Brain microvascular endothelial cell (primary cell): ENCODE measurements around the gene CHRNA1.

Experiments
- DNase-seq: peaks from one replicate; pipeline ENCODE4 v3.0.0-alpha.2; 2020
- H3K27ac ChIP-seq: fragments of 250-450 bp; sonication (Bioruptor Pico); 2 replicates; pipeline ENCODE4 v1.5.1; 2020; ENCODE audit warnings: mild to moderate bottlenecking, moderate library complexity
- H3K27me3 ChIP-seq: fragments of 250-450 bp; sonication (Bioruptor Pico); replicated peaks from 2 replicates; pipeline ENCODE4 v1.5.1; 2020; ENCODE audit warnings: mild to moderate bottlenecking
- H3K36me3 ChIP-seq: fragments of 250-450 bp; sonication (Bioruptor Pico); replicated peaks from 2 replicates; pipeline ENCODE4 v1.5.1; 2020; ENCODE audit warnings: mild to moderate bottlenecking
- H3K4me3 ChIP-seq: 2 replicates; pipeline ENCODE4 v1.5.1; 2011; ENCODE audit warnings: low read depth, mild to moderate bottlenecking, control low read depth, low read length, moderate library complexity
- in situ Hi-C: cut with HindIII; loops from 2 replicates; pipeline ENCODE4 v1.10.0; 2017; ENCODE audit warnings: low sequenced_read_pairs, low pct_ligation_motif_present
- TF ChIP-seq, protein P1 (sequence below): IDR thresholded peaks from 2 replicates; pipeline ENCODE4 v1.5.1; 2011; ENCODE audit warnings: low read depth, mild to moderate bottlenecking, moderate library complexity, low read length, control low read depth, inconsistent platforms; ENCODE audit errors: missing control alignments

Gene CHRNA1

DNA sequence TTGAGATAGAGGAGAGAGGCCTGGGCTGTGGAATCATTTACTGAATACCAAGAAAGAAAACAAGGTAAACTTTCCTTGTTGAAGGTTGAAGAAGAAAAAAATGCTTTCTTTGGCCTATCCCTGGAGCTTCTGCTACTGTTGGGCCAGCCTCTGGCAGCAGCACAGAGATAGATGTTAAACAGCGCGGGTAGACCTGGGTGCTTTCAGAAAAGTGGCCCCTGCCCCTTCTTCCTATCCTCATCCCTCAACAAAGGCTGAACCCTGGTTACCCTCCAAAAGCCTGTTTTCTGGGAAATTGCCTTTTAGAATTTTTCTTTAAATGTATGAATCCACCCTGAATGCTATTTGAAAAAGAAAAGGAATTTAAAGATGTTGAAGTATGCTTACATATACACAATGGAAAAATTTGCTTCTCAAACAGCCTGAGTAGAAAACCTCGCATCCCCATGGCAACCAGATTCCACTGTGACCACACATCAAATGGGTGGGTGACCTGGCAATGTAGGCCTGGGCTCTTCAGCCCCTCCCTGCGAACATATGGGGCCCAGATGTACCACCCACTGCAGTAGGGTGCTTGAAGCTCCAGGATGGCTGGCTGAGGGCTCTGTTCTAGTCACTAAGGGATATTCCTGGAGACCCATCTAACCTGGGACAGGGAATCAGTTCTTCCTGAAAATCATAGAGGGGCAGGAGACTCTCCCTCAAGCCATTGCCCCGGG is 23.4 kb upstream of the CHRNA1 start:
- in situ Hi-C loops: no loop called here
- Histone ChIP-seq H3K27ac (peak overlapping the region; percentile 85), H3K27me3 (no peaks in the 10 kb centered on the region), H3K4me3 (no peak overlapping the region), H3K36me3 (no peaks in the 10 kb centered on the region)
- TF ChIP-seq, protein P1, sequence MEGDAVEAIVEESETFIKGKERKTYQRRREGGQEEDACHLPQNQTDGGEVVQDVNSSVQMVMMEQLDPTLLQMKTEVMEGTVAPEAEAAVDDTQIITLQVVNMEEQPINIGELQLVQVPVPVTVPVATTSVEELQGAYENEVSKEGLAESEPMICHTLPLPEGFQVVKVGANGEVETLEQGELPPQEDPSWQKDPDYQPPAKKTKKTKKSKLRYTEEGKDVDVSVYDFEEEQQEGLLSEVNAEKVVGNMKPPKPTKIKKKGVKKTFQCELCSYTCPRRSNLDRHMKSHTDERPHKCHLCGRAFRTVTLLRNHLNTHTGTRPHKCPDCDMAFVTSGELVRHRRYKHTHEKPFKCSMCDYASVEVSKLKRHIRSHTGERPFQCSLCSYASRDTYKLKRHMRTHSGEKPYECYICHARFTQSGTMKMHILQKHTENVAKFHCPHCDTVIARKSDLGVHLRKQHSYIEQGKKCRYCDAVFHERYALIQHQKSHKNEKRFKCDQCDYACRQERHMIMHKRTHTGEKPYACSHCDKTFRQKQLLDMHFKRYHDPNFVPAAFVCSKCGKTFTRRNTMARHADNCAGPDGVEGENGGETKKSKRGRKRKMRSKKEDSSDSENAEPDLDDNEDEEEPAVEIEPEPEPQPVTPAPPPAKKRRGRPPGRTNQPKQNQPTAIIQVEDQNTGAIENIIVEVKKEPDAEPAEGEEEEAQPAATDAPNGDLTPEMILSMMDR: no peak
- peak; percentile 96 for DNase-seq

DNA sequence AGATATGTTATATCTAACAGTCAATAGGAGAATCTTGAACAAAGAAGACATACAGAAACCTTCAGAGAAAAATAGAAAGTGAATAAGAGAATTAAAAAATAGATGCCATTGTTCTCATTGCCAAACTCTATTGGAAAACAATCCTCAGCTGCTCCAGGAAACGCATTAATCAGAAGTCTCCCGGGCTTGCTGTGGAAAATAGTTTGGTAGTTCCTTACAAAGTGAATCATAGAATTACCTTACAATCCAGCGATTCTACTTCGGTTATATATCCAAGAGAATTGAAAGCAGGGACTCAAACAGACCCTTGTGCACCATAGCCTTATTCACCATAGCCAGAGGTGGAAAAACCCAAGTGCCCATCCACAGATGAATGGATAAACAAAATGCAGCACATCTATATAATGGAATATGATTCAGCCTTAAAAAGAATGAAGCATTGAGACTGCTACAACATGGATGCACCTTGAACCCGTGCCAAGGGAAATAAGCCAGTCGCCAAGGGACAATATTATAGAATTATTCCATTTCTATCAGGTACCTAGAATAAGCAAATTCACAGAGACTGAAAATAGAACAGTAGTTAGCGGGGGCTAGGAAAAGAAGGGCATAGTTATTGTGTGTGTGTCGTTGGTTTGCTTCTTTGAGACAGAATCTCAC is 21.9 kb upstream of the CHRNA1 start:
- in situ Hi-C loops: no loop called here
- Histone ChIP-seq H3K27ac (no peak overlapping the region), H3K4me3 (no peak overlapping the region), H3K27me3 (no peaks in the 10 kb centered on the region), H3K36me3 (no peaks in the 10 kb centered on the region)
- no peak for DNase-seq
- TF ChIP-seq, protein P1: no peak

DNA sequence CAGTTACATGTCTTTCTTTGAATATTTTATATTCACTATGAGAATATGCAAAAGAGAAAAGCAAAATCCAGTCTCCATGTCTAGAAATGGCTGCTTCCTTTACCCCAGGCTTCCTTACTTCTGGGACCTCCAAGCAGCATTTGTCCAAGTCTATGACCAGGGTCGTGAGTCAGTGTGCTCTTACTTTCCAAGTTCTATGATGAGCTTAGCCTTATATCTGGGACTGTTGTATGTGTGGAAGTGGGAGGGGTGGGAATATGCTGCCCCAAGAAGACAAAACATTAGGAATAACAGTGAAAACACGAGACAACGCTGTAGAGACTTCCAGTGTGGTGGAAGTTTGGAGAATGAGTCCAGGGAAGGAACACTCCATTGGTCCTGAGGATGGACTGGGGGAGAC is 21.2 kb upstream of the CHRNA1 start:
- H3K36me3 ChIP-seq: no peaks in the 10 kb centered on the region
- no peak for DNase-seq
- TF ChIP-seq, protein P1: no peak
- no peak overlapping the region for H3K27ac ChIP-seq
- no peak overlapping the region for H3K4me3 ChIP-seq
- in situ Hi-C loops: no loop called here
- no peaks in the 10 kb centered on the region for H3K27me3 ChIP-seq

DNA sequence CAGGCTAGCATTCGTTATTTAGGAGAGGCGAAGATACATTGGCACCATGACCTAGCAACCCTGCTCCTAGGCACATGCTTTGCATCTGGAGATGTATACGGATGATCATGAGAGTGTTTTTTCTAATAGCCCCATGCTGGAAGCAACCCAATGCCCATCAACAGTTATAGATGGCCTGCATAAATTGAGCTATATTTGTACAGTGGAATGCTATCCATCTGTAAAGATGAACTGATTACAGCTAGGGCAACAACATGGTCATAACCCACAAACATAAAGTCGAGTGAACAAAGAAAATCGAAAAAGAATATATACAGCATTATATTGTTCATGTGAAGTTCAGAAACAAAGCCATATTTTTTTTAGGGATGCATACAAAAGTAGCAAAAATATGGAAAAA is 20.6 kb upstream of the CHRNA1 start:
- in situ Hi-C loops: no loop called here
- Histone ChIP-seq H3K4me3 (no peak overlapping the region), H3K27ac (no peak overlapping the region), H3K27me3 (no peaks in the 10 kb centered on the region), H3K36me3 (no peaks in the 10 kb centered on the region)
- no peak for DNase-seq
- TF ChIP-seq, protein P1: no peak

DNA sequence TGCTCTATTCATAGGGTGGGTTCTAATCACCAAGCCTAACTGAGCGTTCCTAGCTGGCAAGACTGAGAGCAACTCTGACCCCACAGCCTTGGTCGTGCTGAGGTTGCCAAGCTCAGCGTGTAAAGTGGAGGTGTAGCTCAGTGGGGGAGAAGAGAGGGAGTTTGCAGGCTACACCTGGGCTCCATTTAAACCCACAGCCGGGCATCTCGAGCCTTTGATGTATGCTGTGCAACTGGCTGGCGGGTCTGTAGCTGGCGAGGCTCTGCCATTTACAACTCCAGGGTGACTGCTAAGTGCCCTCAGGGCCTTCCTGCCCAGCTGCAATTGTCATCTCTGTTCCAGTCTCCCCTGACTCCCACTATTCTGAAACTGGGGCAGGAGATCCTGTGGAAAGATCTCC is 20.0 kb upstream of the CHRNA1 start:
- no peaks in the 10 kb centered on the region for H3K36me3 ChIP-seq
- in situ Hi-C loops: no loop called here
- H3K27ac ChIP-seq: no peak overlapping the region
- no peak overlapping the region for H3K4me3 ChIP-seq
- H3K27me3 ChIP-seq: no peaks in the 10 kb centered on the region
- TF ChIP-seq, protein P1: no peak
- DNase-seq: no peak
